Inferior parietal cortex (tissue), 1 donor: ENCODE measurements around the gene HECTD3.
"Not testable (repeated sequence)": the region's sequence is repeated elsewhere in the genome, so short reads cannot be mapped to it uniquely, and the experiment has no call there.

Experiments
- DNase-seq: peaks from one replicate; pipeline ENCODE4 v3.0.0-alpha.2; 2016; ENCODE audit errors: extremely low spot score

Gene HECTD3

DNA sequence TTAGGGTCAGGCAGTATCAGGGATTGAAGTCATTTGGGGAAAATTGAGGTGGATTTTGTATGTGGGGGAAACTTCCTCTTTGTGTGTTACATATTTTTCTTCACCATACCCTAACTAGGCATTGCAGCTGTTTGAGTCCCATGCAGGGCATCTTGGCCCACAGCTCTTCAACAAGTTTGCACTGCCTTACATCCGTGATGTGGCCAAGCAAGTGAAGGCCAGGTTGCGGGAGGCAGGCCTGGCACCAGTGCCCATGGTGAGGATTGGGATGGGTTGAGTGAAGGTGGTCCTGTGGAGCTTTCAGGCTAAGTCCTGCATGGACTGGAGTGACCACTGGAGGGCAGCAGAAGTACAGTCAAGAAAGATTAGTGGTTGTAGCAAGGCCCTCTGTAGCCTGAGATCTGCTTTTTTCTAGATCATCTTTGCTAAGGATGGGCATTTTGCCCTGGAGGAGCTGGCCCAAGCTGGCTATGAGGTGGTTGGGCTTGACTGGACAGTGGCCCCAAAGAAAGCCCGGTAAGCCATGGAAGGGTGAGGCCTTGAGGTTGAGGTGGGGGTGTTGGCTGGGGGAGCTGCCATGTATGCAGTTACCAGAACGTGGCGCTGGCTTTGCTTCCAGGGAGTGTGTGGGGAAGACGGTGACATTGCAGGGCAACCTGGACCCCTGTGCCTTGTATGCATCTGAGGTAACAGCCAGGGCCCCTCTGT, 3.4 kb upstream of the HECTD3 start:
- DNase-seq: peak; percentile 89

DNA sequence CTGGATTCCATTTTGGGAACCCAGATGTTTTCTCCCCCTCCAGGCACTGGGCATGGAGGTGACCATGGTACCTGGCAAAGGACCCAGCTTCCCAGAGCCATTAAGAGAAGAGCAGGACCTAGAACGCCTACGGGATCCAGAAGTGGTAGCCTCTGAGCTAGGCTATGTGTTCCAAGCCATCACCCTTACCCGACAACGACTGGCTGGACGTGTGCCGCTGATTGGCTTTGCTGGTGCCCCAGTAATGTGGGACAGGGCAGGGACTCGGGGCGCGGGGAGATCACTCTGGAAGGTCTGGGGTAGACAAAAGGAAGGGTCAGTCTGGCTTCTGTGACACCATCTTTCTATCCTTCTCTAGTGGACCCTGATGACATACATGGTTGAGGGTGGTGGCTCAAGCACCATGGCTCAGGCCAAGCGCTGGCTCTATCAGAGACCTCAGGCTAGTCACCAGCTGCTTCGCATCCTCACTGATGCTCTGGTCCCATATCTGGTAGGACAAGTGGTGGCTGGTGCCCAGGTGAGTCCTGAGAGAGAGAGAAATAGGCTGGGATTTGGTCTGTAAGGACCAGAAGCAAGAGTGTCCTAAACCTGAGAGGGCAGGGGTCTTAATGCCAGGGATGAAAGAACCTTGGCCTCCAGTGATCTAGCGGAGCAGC, 2.6 kb upstream of the HECTD3 start:
- no peak for DNase-seq

DNA sequence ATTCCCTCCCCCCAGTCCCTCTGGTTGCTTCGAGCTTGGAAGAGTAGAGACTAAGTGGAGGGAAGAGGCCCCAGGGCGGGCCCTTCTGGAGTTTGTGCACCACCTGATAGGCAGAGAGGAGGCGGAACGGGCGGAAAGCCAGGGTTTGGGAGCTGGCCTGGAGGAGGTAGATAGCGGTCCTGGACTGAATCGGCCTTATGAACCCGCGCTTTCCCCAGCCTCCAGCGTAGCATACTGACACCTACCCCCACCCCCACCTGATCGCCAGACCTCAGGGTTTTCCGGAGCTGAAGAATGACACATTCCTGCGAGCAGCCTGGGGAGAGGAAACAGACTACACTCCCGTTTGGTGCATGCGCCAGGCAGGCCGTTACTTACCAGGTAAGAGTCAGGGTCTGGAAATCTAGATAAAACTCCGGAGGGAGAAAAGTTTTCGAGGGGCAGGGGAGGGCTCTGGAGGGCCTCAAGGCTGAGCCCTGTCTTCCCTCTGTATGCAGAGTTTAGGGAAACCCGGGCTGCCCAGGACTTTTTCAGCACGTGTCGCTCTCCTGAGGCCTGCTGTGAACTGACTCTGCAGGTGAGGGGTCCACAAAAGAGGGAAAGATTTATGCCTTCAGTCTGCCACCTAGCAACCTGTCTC, 1.6 kb upstream of the HECTD3 start:
- peak; percentile 69 for DNase-seq

DNA sequence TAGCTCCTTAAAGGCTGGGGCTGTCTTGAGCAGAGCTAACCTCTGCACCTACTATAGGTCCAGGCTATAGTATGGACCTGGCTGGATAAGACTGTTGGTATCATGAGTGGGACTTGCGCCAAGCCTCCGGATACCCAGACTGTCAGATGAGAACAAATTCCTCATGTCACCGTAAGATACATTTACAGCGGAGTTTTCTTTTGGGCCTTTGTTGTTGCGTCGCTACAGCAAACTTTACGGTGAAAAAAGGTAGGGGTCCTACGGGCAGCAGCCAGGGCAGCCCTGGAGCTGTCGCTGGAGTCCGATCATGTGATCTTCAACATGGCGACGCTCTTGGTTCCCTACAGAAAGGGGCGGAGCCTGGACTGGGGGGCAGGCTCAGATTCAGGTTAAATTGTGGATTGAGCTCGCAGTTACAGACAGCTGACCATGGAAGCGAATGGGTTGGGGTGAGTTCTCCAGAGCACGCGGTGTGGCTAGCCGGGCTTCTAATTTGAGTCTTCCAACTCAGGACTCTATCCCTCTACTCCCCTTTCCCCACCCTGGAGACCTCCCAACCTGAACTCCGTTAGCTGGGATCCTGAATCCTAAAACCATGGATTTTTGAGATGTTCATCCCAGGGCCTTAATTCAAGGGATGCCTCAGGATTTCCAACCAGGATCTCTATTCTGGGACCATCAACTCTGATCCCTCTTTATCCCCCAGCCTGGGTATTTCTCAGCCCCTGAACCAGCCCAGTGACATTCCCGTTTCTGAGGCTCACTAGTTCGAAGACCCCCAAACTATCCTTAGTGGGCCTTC, 914 bp upstream of the HECTD3 start, which contains the start of gene UROD:
Gene UROD (plus strand): TSS at position 418 of the 802 bp plus-strand sequence. CDS start 12 bp downstream, at position 430.
- DNase-seq: peak; percentile 99

DNA sequence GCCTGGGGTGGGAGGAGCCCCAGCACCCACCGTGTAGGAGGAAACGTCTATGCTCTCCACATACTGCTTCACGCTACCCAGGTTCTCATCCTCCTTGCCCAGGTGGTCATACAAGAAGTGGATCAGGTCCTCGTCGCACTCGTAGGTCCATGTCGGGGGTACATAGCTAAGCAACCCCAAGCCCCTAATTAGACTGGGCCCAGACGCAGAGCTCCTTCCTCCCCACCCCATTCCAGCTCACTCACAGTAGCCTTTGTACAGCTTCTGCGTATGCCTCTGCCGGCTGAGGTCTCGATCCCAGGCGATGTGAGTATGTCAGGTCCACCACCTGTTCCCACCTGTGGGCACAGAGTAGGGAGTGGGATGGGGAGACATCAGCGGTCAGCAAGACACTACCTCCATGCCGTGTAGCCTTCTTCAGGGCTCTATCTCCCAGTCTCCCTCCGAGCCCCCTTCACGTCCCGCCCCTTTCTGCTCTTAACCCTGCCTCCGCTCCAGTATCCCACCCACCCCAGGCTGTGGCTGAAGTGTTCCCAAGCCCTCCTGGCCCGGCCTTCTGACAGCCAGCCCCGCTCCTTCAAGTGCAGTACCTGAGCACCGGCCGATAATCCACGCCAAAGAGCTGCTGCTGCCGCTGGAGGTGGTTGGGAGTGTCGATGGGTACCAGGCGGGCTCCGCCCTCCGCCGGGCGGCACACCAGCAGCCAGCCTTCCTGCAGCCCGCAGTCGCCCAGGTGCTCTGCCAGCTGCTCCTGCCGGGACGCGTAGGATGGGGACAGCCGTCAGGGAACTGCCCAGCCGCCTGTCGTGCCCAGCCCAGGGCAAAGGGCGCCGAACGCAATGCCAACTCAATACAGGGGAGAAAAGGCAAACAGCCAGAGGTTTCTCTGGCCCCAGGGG, 919 bp downstream of the HECTD3 start:
- no peak for DNase-seq

DNA sequence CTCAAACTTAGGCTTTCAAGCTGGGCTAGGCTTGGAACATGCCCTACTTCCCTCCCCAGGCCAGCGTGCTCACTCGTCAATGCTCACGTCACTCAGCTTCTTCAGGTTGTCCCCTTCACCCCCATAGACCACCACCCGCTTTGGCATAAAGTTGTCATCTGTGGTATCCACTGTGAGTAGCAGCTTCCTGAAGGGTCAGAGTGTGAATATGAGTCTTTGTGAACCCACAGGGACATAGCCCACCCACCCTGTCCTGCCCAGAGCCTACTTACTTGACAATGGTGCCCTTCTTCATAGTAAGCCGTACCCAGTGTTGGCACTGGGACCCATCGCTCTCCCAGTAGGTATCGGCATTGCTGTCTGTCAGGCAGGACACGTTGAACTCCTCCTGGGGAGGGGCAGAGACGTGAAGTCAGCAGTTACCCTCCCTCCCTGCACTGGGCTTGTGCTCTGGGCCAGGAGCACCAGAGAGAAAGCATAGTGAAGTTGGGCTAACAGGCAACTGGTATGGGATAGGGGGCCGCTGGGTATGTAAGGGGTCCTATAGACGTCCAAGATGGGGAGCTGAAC, 1.7 kb downstream of the HECTD3 start:
- no peak for DNase-seq

DNA sequence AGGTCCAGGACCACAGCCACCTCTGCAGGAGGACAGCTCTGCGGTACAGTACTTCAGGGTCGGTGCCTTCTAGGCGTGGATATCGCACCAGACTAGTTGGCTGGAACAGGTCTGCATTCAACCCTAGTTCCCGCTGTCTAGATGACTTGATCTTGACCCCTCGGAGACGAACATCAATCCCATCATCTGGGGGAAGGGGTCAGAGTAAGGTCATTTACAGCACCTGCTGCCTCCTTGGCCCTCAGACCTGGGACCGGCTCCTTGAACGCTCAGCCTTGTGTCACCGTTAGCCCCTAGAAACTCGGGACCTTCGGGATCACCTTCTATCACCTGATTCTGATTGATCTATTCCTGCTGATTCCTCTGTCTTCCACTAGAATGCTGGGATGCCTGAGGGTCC, 2.6 kb downstream of the HECTD3 start:
- no peak for DNase-seq

DNA sequence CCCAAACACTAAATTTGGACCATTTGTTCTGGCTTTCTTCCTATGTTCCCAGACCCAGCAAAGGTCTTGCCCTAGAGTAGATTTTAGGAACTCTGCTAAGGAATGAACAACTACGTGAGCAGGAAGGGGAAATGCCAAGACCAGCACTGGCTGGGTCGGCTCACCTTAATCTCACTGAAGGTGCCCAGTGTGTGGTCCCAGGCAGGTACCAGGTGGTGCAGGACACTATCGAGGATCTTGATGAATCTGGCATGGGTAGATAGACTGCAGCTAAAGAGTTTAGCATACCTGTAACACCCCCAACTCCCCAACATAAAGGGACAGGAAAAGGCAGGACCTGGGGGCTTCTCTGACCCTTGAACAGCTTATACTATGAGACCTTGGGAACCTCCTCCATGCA, 3.0 kb downstream of the HECTD3 start:
- no peak for DNase-seq

DNA sequence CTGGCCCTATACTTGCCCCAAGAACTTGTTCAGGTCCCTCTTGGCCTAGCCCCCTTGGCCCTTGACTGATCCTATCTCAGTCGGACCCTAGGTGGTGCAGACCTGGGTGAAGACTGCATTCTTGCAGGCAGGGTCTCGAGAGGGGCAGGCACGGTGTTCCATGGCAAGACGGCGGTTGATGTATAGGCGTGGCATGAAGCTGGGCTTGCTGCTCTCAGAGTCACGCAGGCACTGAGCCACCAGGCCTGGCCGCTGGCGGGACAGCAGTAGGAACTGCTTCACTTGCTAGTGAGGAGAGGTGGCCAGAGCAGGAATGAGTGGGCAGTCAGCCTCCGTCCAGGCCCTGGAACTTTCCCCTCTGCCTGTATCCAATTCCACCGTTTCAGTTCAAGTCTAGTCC, 3.8 kb downstream of the HECTD3 start:
- no peak for DNase-seq

DNA sequence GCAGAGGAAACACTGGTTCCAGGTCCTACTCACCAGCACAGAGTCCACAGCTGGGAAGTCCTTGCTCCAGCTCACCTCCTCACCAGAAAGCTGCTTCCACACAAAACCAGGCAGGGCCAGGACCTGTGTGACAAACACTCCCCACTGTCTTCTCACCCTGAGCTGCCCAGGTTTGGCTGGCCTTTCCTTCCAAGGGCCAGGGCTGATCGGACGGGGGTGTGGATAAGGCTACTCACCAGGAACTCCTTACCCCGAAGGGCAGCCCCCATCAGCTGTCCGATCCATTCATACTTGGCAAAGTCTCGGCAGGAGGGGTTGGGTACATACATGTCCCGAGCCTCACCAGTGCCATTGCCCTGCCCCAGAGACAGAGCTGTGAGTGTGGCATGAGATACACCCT, 5.4 kb downstream of the HECTD3 start:
- DNase-seq: no peak

DNA sequence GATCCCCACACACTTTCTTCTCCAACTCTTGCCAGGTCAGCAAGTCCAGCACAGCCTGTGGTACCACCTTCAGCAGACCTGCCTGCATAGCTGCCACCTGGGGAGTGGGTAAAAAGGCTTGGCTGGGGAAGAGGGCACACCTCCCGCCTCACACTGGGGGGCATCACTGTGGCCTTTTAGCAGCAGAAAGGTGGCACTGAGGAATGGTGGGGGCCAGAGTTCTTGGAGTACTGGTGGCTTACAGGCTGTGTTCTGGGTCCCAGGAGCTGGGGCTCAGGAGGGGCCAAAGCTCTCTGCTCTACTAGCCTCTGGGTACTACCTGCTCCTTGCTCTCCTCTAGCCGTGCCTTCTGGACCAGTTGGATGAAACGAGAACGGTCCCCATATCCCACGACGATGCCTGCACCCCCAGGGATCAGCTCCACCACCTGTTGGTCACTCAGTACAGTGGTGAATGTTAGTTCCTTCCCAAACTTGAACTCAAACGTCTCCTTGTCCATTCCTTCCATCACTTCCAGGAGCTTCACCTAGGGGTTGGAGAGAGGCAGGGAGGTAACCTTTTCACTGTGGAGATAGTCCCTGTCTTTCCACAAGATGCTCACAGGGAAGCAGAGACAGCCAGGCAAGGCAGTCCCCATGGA, 6.7 kb downstream of the HECTD3 start:
- no peak for DNase-seq

DNA sequence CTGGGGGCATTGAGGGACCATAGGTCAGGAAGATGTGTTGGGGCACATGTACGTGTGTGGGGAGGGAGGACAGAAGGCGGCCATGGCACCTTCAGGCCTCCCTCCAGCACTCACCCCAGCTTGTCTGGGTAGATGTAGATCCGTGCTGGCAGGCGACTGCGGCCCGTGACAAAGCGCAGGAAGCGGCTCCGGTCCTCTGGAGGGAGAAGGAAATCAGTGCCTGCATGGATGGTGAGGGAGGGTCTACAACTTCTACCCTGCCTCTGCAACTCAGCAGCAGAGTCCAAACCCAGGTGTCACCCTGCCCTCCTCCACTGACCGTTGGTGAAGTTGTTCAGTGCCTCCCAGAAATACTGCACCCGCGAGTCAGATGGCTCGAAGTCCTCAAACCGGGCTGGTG, 7.4 kb downstream of the HECTD3 start:
- DNase-seq: no peak

DNA sequence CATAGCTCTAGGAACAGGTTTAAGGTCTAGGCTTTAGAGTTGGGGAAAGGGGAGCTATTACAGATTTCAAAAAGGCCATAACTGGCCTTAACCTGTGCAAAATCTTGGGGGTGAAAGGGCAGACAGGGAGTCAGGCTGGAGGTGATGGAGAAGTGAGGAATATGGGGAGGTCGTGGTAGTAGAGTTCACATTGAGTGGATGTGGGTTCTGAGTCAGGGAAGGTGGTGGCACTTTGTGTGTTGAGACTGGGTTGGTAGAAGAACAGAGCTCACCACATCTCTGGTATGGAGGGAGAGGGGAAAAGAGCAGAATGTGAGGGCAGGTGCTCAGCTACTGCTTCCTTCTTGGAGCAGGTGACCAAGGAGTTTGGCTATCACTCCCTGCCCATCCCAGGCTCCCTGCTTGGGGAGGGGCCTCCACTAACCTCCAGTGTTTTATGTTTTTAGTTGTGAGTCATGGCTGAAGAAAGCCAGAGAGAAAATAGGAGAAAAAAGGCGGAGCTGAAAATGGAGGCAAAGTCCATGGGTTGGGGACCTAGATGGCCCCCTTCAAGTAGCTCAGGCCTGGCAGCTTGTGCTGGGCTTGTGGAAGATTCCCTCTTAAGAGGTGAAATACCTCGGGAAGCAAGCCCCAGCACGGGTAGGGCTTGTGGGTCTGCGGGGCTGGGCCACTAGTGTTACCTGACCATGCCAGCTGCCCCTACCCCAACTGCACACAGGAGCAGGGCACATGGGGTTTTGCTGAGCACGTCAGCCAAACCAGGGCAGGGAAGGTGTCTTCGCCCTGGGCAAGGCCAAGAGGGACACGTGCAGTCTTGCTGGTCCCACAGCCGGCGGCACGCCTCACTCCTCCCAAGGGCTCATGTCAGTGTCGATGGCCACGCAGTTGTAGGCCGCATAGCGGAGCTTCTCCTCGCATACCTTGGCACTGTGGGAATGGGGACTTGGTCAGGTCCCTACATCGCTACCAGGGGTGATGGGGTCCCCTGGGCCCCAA, 8.2 kb downstream of the HECTD3 start:
- no peak for DNase-seq

DNA sequence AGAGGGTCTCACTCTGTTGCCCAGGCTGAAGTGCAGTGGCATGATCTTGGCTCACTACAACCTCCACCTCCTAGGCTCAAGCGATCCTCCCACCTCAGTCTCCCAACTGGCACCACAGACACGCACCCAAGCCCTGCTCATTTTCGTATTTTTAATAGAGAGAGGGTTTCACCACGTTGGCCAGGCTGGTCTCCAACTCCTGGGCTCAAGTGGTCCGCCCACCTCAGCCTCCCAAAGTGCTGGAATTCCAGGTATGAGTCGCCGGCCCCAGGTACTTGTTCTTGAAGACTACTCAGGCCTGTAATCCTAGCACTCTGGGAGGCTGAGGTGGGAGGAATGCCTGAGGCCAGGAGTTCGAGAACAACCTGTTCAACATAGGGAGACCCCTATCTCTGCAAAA, 9.5 kb downstream of the HECTD3 start:
- DNase-seq: not testable (repeated sequence)

DNA sequence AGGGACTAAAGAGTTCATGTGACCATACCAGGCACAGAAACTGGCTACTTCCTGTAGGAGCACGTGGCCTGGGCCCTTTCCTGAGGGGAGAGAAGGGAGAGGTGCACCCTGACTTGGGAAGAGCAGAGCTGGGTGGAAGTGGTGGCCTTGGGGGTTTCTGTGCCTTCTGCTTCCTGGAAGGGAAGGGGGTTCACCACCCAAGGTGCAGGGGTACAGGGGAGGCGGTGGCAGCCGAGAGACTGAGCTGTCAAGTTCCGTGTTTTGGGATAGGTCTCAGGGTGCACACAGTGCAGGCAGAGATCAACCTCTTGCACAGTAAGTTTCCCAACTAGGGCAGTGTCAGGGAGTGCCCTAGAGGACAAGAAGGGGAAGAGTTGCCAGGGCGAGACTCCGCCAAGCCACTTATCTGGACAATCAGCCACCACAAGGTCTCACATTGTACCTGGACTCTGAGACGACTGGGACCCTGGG, 10.1 kb downstream of the HECTD3 start:
- no peak for DNase-seq

DNA sequence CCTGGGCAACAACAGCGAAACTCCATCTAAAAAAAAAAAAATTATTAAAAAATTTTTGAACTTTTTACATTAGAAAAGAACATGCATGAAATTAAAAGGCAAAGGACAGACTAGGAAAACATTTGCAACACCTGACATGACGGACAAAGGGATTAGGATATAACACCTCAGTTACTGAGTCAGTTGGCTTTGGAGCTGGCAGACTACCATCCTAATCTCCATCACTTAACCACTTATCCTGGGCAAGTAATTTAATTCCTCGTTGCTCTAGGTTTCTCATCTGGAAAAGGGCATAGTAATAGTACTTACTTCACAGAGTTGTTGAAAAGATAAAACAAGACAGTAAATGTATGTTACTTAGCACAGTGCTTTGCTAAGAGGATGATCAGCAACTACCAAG, 11.9 kb downstream of the HECTD3 start:
- DNase-seq: no peak

DNA sequence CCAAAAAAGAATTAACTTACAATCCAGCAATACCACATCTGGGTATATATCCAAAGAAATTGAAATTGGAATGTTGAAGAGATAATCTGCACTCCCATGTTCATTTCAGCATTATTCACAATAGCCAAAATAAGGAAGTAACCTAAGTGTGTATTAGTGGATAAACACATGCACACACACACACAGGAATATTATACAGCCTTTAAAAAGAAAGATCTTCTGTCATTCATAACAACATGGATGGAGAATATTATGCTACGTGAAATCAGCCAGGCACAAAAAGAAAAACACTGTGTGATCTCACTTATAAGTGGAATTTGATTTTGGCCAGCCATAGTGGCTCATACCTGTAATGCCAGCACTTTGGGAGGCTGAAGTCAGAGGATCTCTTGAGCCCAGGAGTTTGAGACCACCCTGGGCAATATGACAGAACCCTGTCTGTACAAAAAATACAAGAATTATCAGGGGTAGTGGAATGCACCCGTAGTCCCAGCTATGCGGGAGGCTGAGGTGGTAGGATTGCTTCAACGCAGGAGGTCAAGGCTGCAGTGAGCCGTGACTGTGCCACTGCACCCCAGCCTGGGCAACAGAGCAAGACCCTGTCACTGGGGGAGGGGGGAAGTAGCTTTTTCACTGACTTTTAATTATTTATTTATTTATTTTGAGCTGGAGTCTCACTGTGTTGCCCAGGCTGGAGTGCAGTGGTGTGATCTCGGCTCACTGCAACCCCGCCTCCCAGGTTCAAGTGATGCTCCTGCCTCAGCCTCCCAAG, 15.5 kb downstream of the HECTD3 start:
- DNase-seq: no peak

DNA sequence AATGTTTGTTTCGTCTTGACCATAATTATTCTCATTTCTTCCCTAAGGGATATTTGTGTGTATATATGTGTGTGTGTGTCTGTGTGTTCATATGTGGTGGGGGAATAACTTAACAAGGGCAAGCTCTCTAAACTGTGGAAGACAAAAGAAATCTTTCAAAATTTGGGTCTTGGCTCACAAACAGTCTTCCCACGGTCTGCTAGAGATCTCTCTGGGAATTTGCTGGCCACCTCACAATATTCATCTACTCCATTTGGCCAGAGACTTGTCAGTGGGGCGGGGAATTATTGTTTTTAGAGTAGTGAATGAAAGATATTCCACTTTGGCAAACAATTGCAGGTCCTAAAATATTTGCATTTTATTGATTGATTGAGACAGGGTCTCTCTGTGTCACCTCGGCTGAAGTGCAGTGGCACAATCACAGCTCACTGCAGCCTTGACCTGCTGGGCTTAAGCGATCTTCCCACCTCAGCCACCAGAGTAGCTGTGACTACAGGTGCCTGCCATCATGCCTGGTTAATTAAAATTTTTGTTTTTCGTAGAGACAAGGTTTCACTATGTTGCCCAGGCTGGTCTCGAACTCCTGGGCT, 16.7 kb downstream of the HECTD3 start:
- no peak for DNase-seq
